GM12878 (cell line): ENCODE results near the gene ARID3B. TPM values are rescaled to one million over a fixed set of nuclear protein-coding genes. Genes with fewer than 3 reads are reported as not detected.
A peak's percentile ranks its signal among the peaks of the same experiment; 100 is the strongest.

ENCODE experiments used
- ASH2L ChIP-seq: fragments of 300-600, 200-600 bp; sonication (generic); IDR thresholded peaks from 2 replicates; pipeline ENCODE4 v1.6.1; 2017; ENCODE audit warnings: low read depth, mild to moderate bottlenecking, borderline replicate concordance
- CHD1 ChIP-seq: IDR thresholded peaks from 2 replicates; pipeline ENCODE4 v1.6.1; 2012; ENCODE audit warnings: low read depth, low read length, improper control_type of control experiment
- DPF2 ChIP-seq: fragments of 450-650 bp; IDR thresholded peaks from 2 replicates; pipeline ENCODE4 v1.6.1; 2017; ENCODE audit warnings: mild to moderate bottlenecking
- EED ChIP-seq: sonication (generic); IDR thresholded peaks from 2 replicates; pipeline ENCODE4 v1.6.1; 2016; ENCODE audit warnings: antibody characterized with exemption, low read depth
- EZH2 ChIP-seq: IDR thresholded peaks from 2 replicates; pipeline ENCODE4 v1.6.1; 2012; ENCODE audit warnings: low read depth, mild to moderate bottlenecking, control low read depth, inconsistent platforms, low read length, borderline replicate concordance; ENCODE audit not compliant: control insufficient read depth
- JUND ChIP-seq: IDR thresholded peaks from 2 replicates; pipeline ENCODE4 v1.6.1; 2012; ENCODE audit warnings: low read depth, mild to moderate bottlenecking, low read length, improper control_type of control experiment, moderate library complexity
- NBN ChIP-seq: fragments of 450-650 bp; IDR thresholded peaks from 2 replicates; pipeline ENCODE4 v1.6.1; 2016
- PAX5 ChIP-seq: IDR thresholded peaks from 2 replicates; pipeline ENCODE4 v1.6.1; 2011; ENCODE audit warnings: low read depth, low read length, borderline replicate concordance
- RELA ChIP-seq: fragments of 450-650 bp; IDR thresholded peaks from 2 replicates; pipeline ENCODE4 v1.8.0; 2014; ENCODE audit warnings: borderline replicate concordance; ENCODE audit not compliant: partially characterized antibody
- SMC3 ChIP-seq: IDR thresholded peaks from 2 replicates; pipeline ENCODE4 v1.6.1; 2011; ENCODE audit warnings: low read length, improper control_type of control experiment, borderline replicate concordance
- TARDBP ChIP-seq: IDR thresholded peaks from 2 replicates; pipeline ENCODE4 v1.6.1; 2016; ENCODE audit warnings: borderline replicate concordance
- WRNIP1 ChIP-seq: IDR thresholded peaks from 2 replicates; pipeline ENCODE4 v1.6.1; 2011; ENCODE audit warnings: low read depth, low read length, improper control_type of control experiment, borderline replicate concordance
- YY1 ChIP-seq: IDR thresholded peaks from 2 replicates; pipeline ENCODE4 v1.6.1; 2011; ENCODE audit warnings: low read depth, mild to moderate bottlenecking, low read length
- ZBTB33 ChIP-seq: fragments of 450-650 bp; IDR thresholded peaks from 2 replicates; pipeline ENCODE4 v1.6.1; 2017; ENCODE audit warnings: mild to moderate bottlenecking
- ZNF217 ChIP-seq: fragments of 450-650 bp; IDR thresholded peaks from 2 replicates; pipeline ENCODE4 v1.6.1; 2017; ENCODE audit warnings: antibody characterized with exemption, mild to moderate bottlenecking
- ZNF24 ChIP-seq: fragments of 450-650 bp; IDR thresholded peaks from 2 replicates; pipeline ENCODE4 v1.6.1; 2017; ENCODE audit warnings: antibody characterized with exemption, mild to moderate bottlenecking
- ZNF274 ChIP-seq: IDR thresholded peaks from one replicate; pipeline ENCODE4 v1.8.0; 2011; ENCODE audit not compliant: insufficient read length, insufficient read depth
- ZNF622 ChIP-seq: fragments of 450-650 bp; IDR thresholded peaks from 2 replicates; pipeline ENCODE4 v1.6.1; 2017; ENCODE audit warnings: mild to moderate bottlenecking, inconsistent platforms
- polyA plus RNA-seq, 11 experiments: library from polyadenylated mRNA; depleted of rRNA in 4 of 11; unstranded in 6 of 11; stranded (reverse) in 5 of 11; fragments of >200 nt; fragmentation: Nextera tagmentation in 4 of 11; fragmentation: Illumina TruSeq in 1 of 11; extraction: Ambion mirVana in 4 of 11; extraction: Trizol in 1 of 11; gene quantifications; 1 replicate in 1 of 11; 2 replicates in 10 of 11; pipeline versions ENCODE4 v1.2.1 to v1.2.3, GENCODE V29; 2011 to 2016; ENCODE audit warnings: inconsistent platforms in 2 of 11, missing spikeins in 2 of 11, low read depth in 1 of 11
- total RNA-seq, 4 experiments: library from RNA; depleted of rRNA in 3 of 4; stranded (reverse); fragments of >200 nt in 3 of 4; fragmentation: Illumina TruSeq in 1 of 4; extraction: Trizol in 1 of 4; gene quantifications; 2 replicates each; pipeline versions ENCODE4 v1.2.1 to v1.2.3, GENCODE V29; 2013 to 2021
- TF ChIP-seq, protein P1 (sequence below): fragments of 450-650 bp; IDR thresholded peaks from 2 replicates; pipeline ENCODE4 v1.6.1; 2017; ENCODE audit warnings: mild to moderate bottlenecking, low read depth, inconsistent platforms; ENCODE audit not compliant: poor library complexity, severe bottlenecking
- TF ChIP-seq, protein P2 (sequence below): IDR thresholded peaks from 2 replicates; pipeline ENCODE4 v1.6.1; 2011; ENCODE audit warnings: low read depth, low read length, improper control_type of control experiment, borderline replicate concordance
- TF ChIP-seq, protein P3 (sequence below): IDR thresholded peaks from 2 replicates; pipeline ENCODE4 v1.6.1; 2012; ENCODE audit warnings: low read length, inconsistent platforms
- TF ChIP-seq, protein P4 (sequence below): fragments of 450-650 bp; IDR thresholded peaks from 2 replicates; pipeline ENCODE4 v1.6.1; 2018; ENCODE audit warnings: borderline replicate concordance, mild to moderate bottlenecking; ENCODE audit not compliant: partially characterized antibody

Gene ARID3B
- total and polyA plus RNA-seq, 10 of the 15 experiments (the other 5 are each of a cell fraction or from before 2014, with no cell fraction given) = 1.1 to 33.4 (median 24.0) TPM

- TF ChIP-seq, protein P1, sequence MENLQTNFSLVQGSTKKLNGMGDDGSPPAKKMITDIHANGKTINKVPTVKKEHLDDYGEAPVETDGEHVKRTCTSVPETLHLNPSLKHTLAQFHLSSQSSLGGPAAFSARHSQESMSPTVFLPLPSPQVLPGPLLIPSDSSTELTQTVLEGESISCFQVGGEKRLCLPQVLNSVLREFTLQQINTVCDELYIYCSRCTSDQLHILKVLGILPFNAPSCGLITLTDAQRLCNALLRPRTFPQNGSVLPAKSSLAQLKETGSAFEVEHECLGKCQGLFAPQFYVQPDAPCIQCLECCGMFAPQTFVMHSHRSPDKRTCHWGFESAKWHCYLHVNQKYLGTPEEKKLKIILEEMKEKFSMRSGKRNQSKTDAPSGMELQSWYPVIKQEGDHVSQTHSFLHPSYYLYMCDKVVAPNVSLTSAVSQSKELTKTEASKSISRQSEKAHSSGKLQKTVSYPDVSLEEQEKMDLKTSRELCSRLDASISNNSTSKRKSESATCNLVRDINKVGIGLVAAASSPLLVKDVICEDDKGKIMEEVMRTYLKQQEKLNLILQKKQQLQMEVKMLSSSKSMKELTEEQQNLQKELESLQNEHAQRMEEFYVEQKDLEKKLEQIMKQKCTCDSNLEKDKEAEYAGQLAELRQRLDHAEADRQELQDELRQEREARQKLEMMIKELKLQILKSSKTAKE = no peak
- TF ChIP-seq, protein P2, sequence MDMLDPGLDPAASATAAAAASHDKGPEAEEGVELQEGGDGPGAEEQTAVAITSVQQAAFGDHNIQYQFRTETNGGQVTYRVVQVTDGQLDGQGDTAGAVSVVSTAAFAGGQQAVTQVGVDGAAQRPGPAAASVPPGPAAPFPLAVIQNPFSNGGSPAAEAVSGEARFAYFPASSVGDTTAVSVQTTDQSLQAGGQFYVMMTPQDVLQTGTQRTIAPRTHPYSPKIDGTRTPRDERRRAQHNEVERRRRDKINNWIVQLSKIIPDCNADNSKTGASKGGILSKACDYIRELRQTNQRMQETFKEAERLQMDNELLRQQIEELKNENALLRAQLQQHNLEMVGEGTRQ = no peak
- TF ChIP-seq RELA (no peak), NBN (no peak; the same call in none of the 2 replicates), EZH2 (no peak), DPF2 (peak; percentile 11; the same call in 1 of the 2 replicates), CHD1 (no peak), ZNF274 (no peak), JUND (0 out of 2 replicates have a peak, but pooled peaks have one; percentile 4), WRNIP1 (no peak), ZNF622 (no peak), ZNF24 (no peak), YY1 (peak; percentile 55; the same call in 1 of the 2 replicates), PAX5 (0 out of 2 replicates have a peak, but pooled peaks have one; percentile 28), ASH2L (no peak), SMC3 (no peak), EED (no peak), ZBTB33 (no peak), TARDBP (no peak), ZNF217 (no peak)
- TF ChIP-seq, protein P3, sequence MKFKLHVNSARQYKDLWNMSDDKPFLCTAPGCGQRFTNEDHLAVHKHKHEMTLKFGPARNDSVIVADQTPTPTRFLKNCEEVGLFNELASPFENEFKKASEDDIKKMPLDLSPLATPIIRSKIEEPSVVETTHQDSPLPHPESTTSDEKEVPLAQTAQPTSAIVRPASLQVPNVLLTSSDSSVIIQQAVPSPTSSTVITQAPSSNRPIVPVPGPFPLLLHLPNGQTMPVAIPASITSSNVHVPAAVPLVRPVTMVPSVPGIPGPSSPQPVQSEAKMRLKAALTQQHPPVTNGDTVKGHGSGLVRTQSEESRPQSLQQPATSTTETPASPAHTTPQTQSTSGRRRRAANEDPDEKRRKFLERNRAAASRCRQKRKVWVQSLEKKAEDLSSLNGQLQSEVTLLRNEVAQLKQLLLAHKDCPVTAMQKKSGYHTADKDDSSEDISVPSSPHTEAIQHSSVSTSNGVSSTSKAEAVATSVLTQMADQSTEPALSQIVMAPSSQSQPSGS = no peak
- TF ChIP-seq, protein P4, sequence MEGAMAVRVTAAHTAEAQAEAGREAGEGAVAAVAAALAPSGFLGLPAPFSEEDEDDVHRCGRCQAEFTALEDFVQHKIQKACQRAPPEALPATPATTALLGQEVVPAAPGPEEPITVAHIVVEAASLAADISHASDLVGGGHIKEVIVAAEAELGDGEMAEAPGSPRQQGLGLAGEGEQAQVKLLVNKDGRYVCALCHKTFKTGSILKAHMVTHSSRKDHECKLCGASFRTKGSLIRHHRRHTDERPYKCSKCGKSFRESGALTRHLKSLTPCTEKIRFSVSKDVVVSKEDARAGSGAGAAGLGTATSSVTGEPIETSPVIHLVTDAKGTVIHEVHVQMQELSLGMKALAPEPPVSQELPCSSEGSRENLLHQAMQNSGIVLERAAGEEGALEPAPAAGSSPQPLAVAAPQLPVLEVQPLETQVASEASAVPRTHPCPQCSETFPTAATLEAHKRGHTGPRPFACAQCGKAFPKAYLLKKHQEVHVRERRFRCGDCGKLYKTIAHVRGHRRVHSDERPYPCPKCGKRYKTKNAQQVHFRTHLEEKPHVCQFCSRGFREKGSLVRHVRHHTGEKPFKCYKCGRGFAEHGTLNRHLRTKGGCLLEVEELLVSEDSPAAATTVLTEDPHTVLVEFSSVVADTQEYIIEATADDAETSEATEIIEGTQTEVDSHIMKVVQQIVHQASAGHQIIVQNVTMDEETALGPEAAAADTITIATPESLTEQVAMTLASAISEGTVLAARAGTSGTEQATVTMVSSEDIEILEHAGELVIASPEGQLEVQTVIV = peak; percentile 68
These were observed at the start of gene ARID3B (continued) for GRCh38 chr15:74540761-74541493.
